ENCODE data around the gene OR10G6.
A peak's percentile ranks its signal among the peaks of the same experiment; 100 is the strongest.
"Not testable (repeated sequence)": the region's sequence is repeated elsewhere in the genome, so short reads cannot be mapped to it uniquely, and the experiment has no call there.

OR10G6 gene, protein sequence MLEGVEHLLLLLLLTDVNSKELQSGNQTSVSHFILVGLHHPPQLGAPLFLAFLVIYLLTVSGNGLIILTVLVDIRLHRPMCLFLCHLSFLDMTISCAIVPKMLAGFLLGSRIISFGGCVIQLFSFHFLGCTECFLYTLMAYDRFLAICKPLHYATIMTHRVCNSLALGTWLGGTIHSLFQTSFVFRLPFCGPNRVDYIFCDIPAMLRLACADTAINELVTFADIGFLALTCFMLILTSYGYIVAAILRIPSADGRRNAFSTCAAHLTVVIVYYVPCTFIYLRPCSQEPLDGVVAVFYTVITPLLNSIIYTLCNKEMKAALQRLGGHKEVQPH

DNA sequence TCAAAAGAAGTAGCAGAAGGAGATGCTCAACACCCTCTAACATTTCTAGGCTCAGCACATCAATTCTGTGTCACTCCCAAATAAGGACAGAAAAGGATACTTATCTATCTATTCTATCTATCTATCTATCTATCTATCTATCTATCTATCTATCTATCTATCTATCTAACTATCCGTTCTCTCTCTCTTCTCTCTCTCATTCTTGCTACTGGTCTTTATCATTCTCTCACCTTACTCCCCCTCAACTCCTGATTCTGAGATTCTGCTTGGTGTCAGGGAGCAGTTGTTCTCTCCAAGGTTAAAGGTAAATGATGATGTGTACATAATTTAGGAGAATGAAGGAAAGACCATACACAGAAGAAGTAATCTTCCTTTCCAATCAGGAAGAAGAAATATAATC is at the start of gene OR10G6:
Gene OR10G6, minus strand, starts transcription at position 43 of the 400 bp plus-strand sequence. Its CDS starts 0 bp downstream, at position 43.
- no peak for DNase-seq (ENCODE audit: low spot score)

GRCh38 chr11:124043420-124043819 is 48.5 kb upstream of the OR10G6 start:
- no peak for DNase-seq (ENCODE audit: low spot score)

- no peak for DNase-seq (ENCODE audit: low spot score)
Observed at GRCh38 chr11:124041254-124041653, 46.3 kb upstream of the OR10G6 start, which contains the start of gene OR10G7. OR10G7 (minus strand) TSS chr11:124041325; CDS start chr11:124039001, 2,324 bp downstream.

DNA sequence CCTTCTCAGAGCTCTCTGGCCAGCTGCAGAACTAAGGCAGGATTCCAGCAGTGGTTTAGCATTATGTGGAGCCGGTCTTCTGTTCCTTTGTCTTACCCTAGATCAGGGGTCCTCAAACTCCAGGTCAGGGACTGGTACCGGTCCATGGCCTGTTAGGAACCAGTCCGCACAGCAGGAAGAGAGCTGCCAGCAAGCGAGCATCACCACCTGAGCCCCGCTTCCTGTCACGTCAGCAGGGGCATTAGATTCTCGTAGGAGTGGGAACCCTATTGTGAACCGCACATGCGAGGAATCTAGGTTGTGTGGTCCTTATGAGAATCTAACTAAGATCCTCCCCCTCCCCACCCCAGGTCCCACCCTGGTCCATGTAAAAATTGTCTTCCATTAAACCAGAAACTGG is 44.6 kb upstream of the OR10G6 start:
- DNase-seq (ENCODE audit: low spot score) = no peak

DNA sequence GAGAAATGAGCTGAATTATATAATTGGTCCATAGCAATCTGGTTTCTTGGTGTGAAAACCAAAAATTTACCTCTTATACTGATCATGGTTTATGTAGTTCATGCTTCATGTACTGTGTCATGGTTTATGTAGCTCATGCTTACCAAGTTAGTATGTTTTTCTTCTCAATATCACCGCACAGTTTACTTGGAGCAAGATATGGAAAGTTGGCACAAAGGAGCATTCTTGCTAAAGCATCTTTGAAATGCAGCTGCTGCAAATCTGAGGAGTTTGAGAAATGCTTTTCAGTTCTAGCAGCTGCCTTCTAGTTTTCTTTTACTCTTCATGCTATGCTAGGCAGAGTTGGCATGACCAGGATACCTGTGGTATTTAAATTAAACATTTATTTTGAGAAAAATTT is 41.7 kb upstream of the OR10G6 start:
- no peak for DNase-seq (ENCODE audit: low spot score)

DNA sequence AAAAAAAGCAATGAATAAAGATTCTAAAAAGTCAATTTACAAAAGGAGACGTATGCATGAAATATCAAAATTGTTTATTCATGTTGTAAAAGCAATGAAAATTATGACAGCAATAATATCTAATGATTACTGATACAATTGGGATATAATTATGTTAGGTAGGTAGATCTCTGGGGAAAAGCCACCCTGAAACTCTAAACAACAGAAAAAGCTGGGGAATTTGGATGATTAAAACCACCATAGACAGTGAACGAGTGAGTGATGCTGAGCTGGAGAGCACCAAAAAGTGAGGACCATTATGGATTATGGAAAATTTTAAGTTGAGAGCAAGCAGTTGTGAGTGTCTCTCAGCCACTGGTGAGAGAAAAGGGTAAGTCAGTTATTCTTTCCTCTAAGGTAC is 31.5 kb upstream of the OR10G6 start, which contains the start of gene OR10G8:
Gene OR10G8, plus strand, starts transcription at position 301 of the 400 bp plus-strand sequence. CDS start 2,825 bp downstream, outside the sequence.
- DNase-seq (ENCODE audit: low spot score) = no peak

GRCh38 chr11:124015837-124016236 is 20.9 kb upstream of the OR10G6 start:
- not testable (repeated sequence) for DNase-seq (ENCODE audit: low spot score)

DNA sequence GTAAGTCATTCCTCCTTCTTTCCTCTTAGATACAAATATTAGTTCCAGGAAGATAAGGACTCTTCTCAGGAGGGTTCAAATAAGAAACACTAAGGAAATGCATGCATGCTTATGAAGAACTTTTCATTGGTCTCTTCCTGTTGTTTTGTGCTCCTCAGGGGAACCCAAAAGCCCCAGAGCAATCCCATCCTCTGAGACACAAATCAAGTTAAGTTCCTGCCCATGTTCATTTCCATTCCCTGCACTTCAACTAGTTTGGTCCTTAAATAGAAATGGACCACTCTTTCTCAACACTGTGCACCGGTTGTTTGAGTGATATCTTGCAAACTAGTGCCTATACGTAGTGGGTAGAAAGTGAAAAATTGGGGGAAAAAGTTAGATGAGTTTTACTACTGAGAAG is 17.7 kb upstream of the OR10G6 start, which contains the start of gene OR10G4:
Gene OR10G4, plus strand, starts transcription at position 301 of the 400 bp plus-strand sequence. CDS start 2,578 bp downstream, outside the sequence.
- DNase-seq (ENCODE audit: low spot score) = no peak

DNA sequence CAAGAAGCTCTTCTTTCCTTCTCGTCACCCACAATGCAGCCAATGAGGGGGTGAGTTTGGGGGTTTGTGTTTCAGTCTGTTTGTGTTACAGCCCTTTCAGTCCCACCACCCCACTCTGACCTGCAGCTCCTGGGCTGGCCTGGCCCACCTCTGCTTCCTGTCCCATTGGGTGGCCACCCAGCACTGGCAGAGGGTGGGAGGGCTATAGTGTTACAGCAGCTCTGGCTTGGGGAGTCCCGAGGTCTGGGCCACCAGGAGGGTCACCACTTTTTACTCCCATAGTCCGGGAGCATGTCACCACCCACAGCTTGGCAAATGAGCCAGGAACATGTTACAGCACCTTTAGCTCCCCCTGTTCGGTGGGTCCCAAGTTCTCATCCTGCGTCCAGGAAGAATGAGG is 15.7 kb downstream of the OR10G6 start:
- DNase-seq (ENCODE audit: low spot score) = no peak

DNA sequence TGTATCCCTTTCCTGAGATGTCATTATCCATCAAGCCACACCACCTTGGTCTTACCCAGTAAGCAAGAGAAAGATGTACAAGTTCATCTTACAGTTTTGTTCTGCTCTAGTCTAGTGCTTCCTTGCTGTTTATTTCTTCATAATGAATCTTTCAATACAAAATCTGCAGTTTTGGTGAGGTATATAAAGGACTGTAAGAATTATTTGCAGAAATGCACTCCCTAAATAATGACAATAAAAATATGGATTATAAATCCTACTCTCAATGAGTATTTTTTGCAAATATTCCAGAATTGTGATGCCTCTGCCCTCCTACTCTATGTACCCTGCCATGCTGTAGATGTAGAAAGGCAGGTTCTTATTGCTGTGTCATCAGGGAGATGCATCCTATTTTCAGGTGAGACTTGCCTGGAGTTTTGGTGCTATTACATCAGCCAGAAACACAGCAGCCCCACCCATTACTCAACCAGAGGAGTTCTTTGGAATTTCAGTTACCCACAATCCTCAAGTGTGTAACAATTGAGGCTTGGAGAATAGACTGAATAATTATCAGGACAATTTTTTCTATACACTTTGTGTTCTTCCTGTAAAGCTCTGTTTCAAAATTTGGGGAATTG is 17.1 kb downstream of the OR10G6 start, which contains the start of gene OR10S1:
Gene OR10S1, minus strand, starts transcription at position 51 of the 617 bp plus-strand sequence. CDS start 117 bp downstream, outside the sequence.
- no peak for DNase-seq (ENCODE audit: low spot score)

DNA sequence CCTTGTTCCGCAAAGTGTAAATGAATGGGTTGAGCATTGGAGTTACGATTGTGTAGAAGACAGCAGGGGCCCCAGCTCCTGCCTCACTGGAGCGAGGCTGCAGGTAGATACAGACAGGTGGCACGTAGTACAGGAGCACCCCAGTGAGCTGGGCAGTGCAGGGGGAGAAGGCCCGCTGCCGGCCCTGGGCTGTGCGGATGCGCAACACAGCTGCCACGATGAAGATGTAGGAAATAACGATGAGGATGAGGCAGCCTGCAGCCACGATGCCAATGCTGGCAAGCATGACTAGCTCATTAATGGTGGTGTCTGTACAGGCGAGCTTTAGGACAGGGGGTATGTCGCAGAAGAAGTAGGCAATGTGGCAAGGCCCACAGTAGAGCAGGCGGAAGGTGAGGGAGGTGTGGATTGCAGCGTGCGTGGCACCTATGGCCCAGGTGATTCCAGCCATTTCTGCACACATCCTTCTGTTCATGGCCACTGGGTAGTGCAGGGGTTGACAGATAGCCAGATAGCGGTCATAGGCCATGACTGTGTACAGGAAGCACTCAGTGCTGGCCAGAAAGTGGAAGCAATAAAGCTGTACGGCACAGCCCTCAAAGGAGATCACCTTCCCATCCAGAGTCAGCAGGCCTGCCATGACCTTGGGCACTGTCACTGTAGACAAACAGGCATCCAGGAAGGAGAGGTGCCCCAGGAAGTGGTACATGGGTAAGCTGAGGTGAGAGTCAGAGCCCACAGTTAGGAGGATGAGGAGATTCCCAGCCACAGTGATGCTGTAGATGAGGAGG is 18.0 kb downstream of the OR10G6 start:
- no peak for DNase-seq (ENCODE audit: low spot score)

- DNase-seq (ENCODE audit: low spot score) = peak; percentile 48
Observed at GRCh38 chr11:123973816-123974215, 21.1 kb downstream of the OR10G6 start.

- no peak for DNase-seq (ENCODE audit: low spot score)
Observed at GRCh38 chr11:123956752-123957151, 38.2 kb downstream of the OR10G6 start.

DNA sequence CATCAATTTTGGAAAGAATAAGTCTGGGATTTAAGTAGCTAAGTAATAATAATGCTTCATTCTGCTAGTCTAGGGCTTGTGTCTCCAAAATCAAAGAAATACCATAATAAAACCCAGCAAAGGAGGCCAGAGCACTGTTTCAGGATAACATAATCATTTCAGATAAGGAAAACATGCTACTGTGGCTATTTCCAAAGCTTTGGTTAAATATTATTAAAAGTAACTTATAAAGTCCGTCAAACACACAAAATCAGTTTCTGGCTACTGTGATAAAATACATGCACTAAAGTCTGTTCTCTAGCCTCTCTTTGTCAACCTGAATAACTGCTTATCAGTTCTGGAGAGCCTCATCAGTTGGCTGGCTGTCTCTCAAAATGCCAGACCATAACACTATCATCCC is 49.8 kb downstream of the OR10G6 start:
- no peak for DNase-seq (ENCODE audit: low spot score)
